CD4-positive, alpha-beta memory T cell (primary cell): ENCODE results near the gene SP6. TPM values are rescaled to one million over a fixed set of nuclear protein-coding genes. Genes with fewer than 3 reads are reported as not detected.

Experiments
- CTCF ChIA-PET: fragments of 350-600 bp; sonication (Branson Sonifier 250); formaldehyde crosslinking; loops from one replicate; lab custom pipeline; 2021; ENCODE audit warnings: inconsistent platforms; ENCODE audit not compliant: partially characterized antibody; lab: Charles Lee
- POLR2A ChIA-PET: fragments of 350-600 bp; sonication (Branson Sonifier 250); formaldehyde crosslinking; loops from one replicate; lab custom pipeline; 2021; ENCODE audit not compliant: partially characterized antibody; lab: Charles Lee
- DNase-seq, 5 donors: peaks; one replicate each; pipeline versions ENCODE4 v3.0.0 to v3.0.0-alpha.2; 2020 to 2022; ENCODE audit warnings: mixed read lengths in 1 of 5
- H3K27ac ChIP-seq: one replicate; pipeline ENCODE4 v1.7.0; 2013; ENCODE audit warnings: low read depth, low read length
- H3K27me3 ChIP-seq: 2 replicates; pipeline ENCODE4 v1.7.0; 2013; ENCODE audit warnings: mild to moderate bottlenecking, low read length, moderate library complexity; ENCODE audit not compliant: insufficient read depth
- H3K36me3 ChIP-seq: 2 replicates; pipeline ENCODE4 v1.7.0; 2013; ENCODE audit warnings: mild to moderate bottlenecking, low read length, moderate library complexity; ENCODE audit not compliant: insufficient read depth
- H3K4me1 ChIP-seq: 2 replicates; pipeline ENCODE4 v1.7.0; 2013; ENCODE audit warnings: mild to moderate bottlenecking, low read length, moderate library complexity; ENCODE audit not compliant: insufficient read depth
- H3K4me3 ChIP-seq, 2 donors: one replicate each; pipeline ENCODE4 v1.7.0; 2013; ENCODE audit warnings: low read length in 2 of 2, mild to moderate bottlenecking in 1 of 2
- H3K9me3 ChIP-seq, 2 donors: one replicate each; pipeline ENCODE4 v1.7.0; 2013; ENCODE audit warnings: low read length in 2 of 2, control low read depth in 1 of 2; ENCODE audit not compliant: control insufficient read depth in 1 of 2
- H3K27ac Mint-ChIP-seq, 7 donors: one replicate each; pipeline ENCODE4 v1.8.0; 2020 to 2021; ENCODE audit warnings: mixed read lengths in 7 of 7, mild to moderate bottlenecking in 6 of 7, inconsistent platforms in 3 of 7, moderate library complexity in 3 of 7
- H3K27me3 Mint-ChIP-seq, 2 donors: one replicate each; pipeline ENCODE4 v1.8.0; 2020 to 2021; ENCODE audit warnings: mixed read lengths in 2 of 2
- H3K36me3 Mint-ChIP-seq, 2 donors: one replicate each; pipeline ENCODE4 v1.8.0; 2020 to 2021; ENCODE audit warnings: mixed read lengths in 2 of 2, inconsistent platforms in 1 of 2, mild to moderate bottlenecking in 1 of 2
- H3K4me1 Mint-ChIP-seq, 4 donors: one replicate each; pipeline ENCODE4 v1.8.0; 2020 to 2021; ENCODE audit warnings: mixed read lengths in 4 of 4, mild to moderate bottlenecking in 1 of 4
- H3K4me3 Mint-ChIP-seq, 8 donors: one replicate each; pipeline ENCODE4 v1.8.0; 2020 to 2021; ENCODE audit warnings: mixed read lengths in 8 of 8, mild to moderate bottlenecking in 7 of 8, moderate library complexity in 6 of 8, inconsistent platforms in 3 of 8
- H3K9me3 Mint-ChIP-seq, 8 donors: one replicate each; pipeline ENCODE4 v1.8.0; 2020 to 2021; ENCODE audit warnings: mixed read lengths in 8 of 8, mild to moderate bottlenecking in 5 of 8, inconsistent platforms in 3 of 8, moderate library complexity in 1 of 8
- intact Hi-C: fragments of 100-400 bp; cut with micrococcal nuclease; formaldehyde crosslinking; loops from one replicate; pipeline ENCODE4 v1.15.1; 2023
- polyA plus RNA-seq, 2 donors: library from polyadenylated mRNA; unstranded; fragments of 300-500 nt; fragmentation: Illumina TruSeq; gene quantifications; one replicate each; pipeline ENCODE4 v1.2.3, GENCODE V29; 2021
- total RNA-seq, 2 experiments: library from RNA; stranded (reverse); gene quantifications; one replicate each; pipeline ENCODE4 v1.2.3, GENCODE V29; 2021

SP6 gene
- total and polyA plus RNA-seq, 4 experiments from 2014 or later, result not detected

GRCh38 chr17:47804461-47804860 is 46.5 kb downstream of the SP6 start:
- ChIA-PET CTCF (interaction anchor here (0.6 kb wide), 1 partner anchor 140 kb away, joined by 3 read pairs; no protein-coding TSS in a partner anchor), POLR2A (no interaction called here)
- Mint-ChIP-seq H3K36me3 (peaks cover 14 to 25% of the 10 kb centered on the region in 2 donors), H3K9me3 (no peaks in the 10 kb centered on the region), H3K27me3 (no peaks in the 10 kb centered on the region), H3K4me3 (no peak overlapping the region), H3K4me1 (no peaks in the 10 kb centered on the region), H3K27ac (peak overlapping the region in 1 of 7 donors; percentile 70)
- Histone ChIP-seq H3K36me3 (peaks cover 21% of the 10 kb centered on the region), H3K27ac (no peak overlapping the region), H3K27me3 (no peaks in the 10 kb centered on the region), H3K4me3 (no peak overlapping the region), H3K4me1 (no peaks in the 10 kb centered on the region), H3K9me3 (no peaks in the 10 kb centered on the region)
- intact Hi-C loops, result no loop called here
- no peak for DNase-seq

DNA sequence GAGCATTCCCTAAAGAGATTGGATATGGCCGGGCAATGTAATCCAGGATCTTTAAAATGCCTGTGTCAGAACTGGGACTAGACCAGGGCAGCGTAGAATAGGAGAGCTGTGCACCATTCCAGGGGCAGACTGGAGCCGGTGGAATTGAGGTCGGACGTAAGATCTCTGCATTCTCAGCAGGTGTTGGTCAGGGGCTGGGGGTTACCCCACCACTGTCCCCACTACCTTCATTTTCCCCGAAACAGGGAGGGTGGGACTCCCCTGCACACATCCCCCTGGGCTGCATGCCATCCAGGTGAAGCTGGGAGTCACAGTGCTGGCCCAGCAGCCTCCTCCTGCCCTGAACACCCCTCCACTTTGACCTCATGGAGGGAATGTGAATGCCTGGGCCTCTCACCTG is 47.2 kb downstream of the SP6 start:
- ChIA-PET CTCF (interaction anchor here (0.6 kb wide), 1 partner anchor 140 kb away, joined by 3 read pairs; no protein-coding TSS in a partner anchor), POLR2A (no interaction called here)
- Mint-ChIP-seq H3K4me3 (no peak overlapping the region), H3K9me3 (no peaks in the 10 kb centered on the region), H3K27ac (peak overlapping the region in 1 of 7 donors; percentile 25), H3K36me3 (peaks cover 14 to 18% of the 10 kb centered on the region in 2 donors), H3K4me1 (no peaks in the 10 kb centered on the region), H3K27me3 (no peaks in the 10 kb centered on the region)
- intact Hi-C loops, result no loop called here
- H3K27me3 ChIP-seq, result no peaks in the 10 kb centered on the region
- H3K4me3 ChIP-seq, result no peak overlapping the region
- peaks cover 14% of the 10 kb centered on the region for H3K36me3 ChIP-seq
- no peak for DNase-seq
- no peak overlapping the region for H3K27ac ChIP-seq
- H3K4me1 ChIP-seq, result no peaks in the 10 kb centered on the region
- no peaks in the 10 kb centered on the region for H3K9me3 ChIP-seq

GRCh38 chr17:47803201-47803600 is 47.8 kb downstream of the SP6 start:
- no peak for DNase-seq
- Mint-ChIP-seq H3K27ac (no peak overlapping the region), H3K27me3 (no peaks in the 10 kb centered on the region), H3K9me3 (no peaks in the 10 kb centered on the region), H3K4me3 (no peak overlapping the region), H3K4me1 (no peaks in the 10 kb centered on the region), H3K36me3 (peaks cover 10 to 12% of the 10 kb centered on the region in 2 donors)
- H3K27me3 ChIP-seq, result no peaks in the 10 kb centered on the region
- H3K4me3 ChIP-seq, result no peak overlapping the region
- POLR2A ChIA-PET, result interaction anchor here (1.4 kb wide), 1 partner anchor 139 kb away, joined by 3 read pairs; no protein-coding TSS in a partner anchor
- intact Hi-C loops, result no loop called here
- H3K36me3 ChIP-seq, result peaks cover 9% of the 10 kb centered on the region
- no peak overlapping the region for H3K27ac ChIP-seq
- no peaks in the 10 kb centered on the region for H3K9me3 ChIP-seq
- H3K4me1 ChIP-seq, result no peaks in the 10 kb centered on the region
- CTCF ChIA-PET, result interaction anchor here (1.4 to 2.3 kb wide), 2 partner anchors 89 to 140 kb away, joined by 4 to 11 read pairs; no protein-coding TSS in a partner anchor

DNA sequence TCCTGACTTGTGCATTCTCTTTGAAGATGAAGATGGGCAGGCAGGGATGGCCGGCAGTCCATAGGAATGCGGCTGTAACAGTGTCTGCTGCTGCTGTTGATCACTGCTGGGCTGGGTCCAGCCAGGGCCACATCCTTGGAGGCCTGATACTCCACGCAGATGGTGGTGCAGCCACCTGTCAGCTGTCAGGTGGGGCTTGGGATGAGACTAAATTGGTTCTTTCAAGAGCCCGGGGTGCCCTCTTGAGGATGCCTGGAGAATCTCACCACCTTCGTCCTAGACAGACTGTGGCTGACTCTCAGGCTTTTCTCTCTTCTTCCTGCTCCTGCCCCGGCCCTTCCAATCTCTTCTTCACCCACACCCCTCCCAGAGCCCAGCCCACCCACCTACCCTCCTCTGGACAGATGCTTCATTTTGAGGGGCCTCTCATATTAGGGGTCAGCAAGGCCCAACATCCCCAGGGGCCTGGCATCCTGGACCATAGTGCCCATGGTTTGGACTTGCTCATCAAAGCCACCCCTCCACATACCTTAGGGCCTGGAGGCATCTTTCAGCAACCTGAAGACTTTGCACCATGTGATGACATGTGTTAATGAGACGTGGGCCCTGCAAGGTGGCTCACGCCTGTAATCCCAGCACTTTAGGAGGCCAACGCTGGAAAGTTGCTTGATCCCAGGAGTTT is 48.5 kb downstream of the SP6 start:
- intact Hi-C loops, result loop anchor here (1.0 kb wide), 3 partner anchors 26 to 138 kb away; no protein-coding TSS in a partner anchor
- H3K27me3 ChIP-seq, result no peaks in the 10 kb centered on the region
- no peaks in the 10 kb centered on the region for H3K4me1 ChIP-seq
- CTCF ChIA-PET, result interaction anchor here (0.6 to 2.4 kb wide), 11 partner anchors 16 to 183 kb away, joined by 3 to 11 read pairs (median 4); no protein-coding TSS in a partner anchor
- no peak overlapping the region for H3K27ac ChIP-seq
- peaks cover 6 to 7% of the 10 kb centered on the region in 2 donors for H3K36me3 Mint-ChIP-seq
- DNase-seq, result peak; percentile 52 to 62 (median 57)
- H3K4me3 Mint-ChIP-seq, result no peak overlapping the region
- no peaks in the 10 kb centered on the region for H3K4me1 Mint-ChIP-seq
- POLR2A ChIA-PET, result interaction anchor here (1.0 to 1.4 kb wide), 2 partner anchors 69 to 138 kb away, joined by 3 read pairs; partner anchors contain the start of gene TBX21
- peaks cover 4% of the 10 kb centered on the region for H3K36me3 ChIP-seq
- no peaks in the 10 kb centered on the region for H3K9me3 ChIP-seq
- no peak overlapping the region for H3K4me3 ChIP-seq
- H3K27ac Mint-ChIP-seq, result peak overlapping the region in 2 of 7 donors; percentile 56 to 57
- H3K27me3 Mint-ChIP-seq, result peaks cover 1 to 3% of the 10 kb centered on the region in 2 donors
- H3K9me3 Mint-ChIP-seq, result no peaks in the 10 kb centered on the region

DNA sequence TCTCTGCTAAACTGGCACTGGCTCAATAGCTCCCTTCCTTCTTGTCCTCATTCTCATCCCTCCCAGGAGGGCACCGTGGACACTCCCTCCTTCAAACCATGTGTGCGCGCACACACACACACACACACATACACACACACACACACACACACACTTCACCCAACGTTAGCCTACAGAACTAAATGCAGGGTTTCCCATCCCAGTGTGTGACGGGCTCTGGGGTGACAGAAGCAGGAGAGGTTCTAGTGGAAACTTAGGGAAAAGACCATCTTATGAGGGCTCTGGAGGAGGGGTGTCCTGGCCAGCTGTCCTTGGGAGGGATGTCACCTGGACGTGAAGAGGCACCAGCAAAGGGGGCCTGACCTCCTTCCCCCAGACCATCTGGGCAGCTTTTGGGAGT is 49.1 kb downstream of the SP6 start:
- Mint-ChIP-seq H3K27me3 (peaks cover 1 to 5% of the 10 kb centered on the region in 2 donors), H3K4me1 (no peaks in the 10 kb centered on the region), H3K4me3 (no peak overlapping the region), H3K27ac (no peak overlapping the region), H3K36me3 (peaks cover under 1 to 1% of the 10 kb centered on the region in 2 donors), H3K9me3 (no peaks in the 10 kb centered on the region)
- ChIA-PET CTCF (interaction anchor here (1.0 to 2.4 kb wide), 11 partner anchors 16 to 139 kb away, joined by 3 to 11 read pairs (median 4); no protein-coding TSS in a partner anchor), POLR2A (interaction anchor here (1.0 to 1.4 kb wide), 2 partner anchors 69 to 138 kb away, joined by 3 read pairs; partner anchors contain the start of gene TBX21)
- H3K4me3 ChIP-seq, result no peak overlapping the region
- H3K27ac ChIP-seq, result no peak overlapping the region
- H3K9me3 ChIP-seq, result no peaks in the 10 kb centered on the region
- no peaks in the 10 kb centered on the region for H3K36me3 ChIP-seq
- H3K4me1 ChIP-seq, result no peaks in the 10 kb centered on the region
- no peak for DNase-seq
- intact Hi-C loops, result loop anchor here (1.0 kb wide), 3 partner anchors 26 to 138 kb away; no protein-coding TSS in a partner anchor
- H3K27me3 ChIP-seq, result no peaks in the 10 kb centered on the region

DNA sequence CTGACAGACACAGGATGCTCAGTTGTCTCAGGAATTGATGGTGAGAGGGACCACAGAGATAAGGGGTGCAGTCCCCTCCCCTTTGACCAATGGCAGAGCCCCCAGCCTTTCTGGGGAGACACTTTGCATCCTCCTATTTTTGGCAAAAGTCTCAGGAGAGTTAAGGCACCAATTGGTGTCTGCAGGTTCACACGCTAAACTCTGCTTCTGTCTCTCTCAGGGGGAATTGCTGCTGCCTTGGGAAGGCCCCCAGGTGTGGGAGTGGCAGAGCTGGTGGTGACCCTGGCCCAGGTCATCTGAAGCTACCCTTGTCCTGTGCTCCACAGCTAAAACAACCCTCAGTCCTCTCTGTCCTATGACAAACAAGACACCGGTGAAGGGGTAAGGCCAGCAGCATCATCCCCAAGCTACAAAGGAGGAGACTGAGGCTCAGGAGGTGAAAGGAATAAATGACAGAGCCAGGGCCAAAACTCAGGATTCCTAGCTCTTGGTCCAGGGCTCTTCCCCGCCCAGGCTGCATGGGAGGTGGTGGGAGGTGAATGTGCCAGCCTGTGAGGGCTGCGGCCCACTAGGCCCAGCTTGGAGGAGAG is 49.7 kb downstream of the SP6 start:
- H3K9me3 Mint-ChIP-seq, result no peaks in the 10 kb centered on the region
- Histone ChIP-seq H3K4me3 (no peak overlapping the region), H3K9me3 (no peaks in the 10 kb centered on the region), H3K36me3 (no peaks in the 10 kb centered on the region), H3K4me1 (no peaks in the 10 kb centered on the region), H3K27ac (no peak overlapping the region), H3K27me3 (no peaks in the 10 kb centered on the region)
- peaks cover 1 to 5% of the 10 kb centered on the region in 2 donors for H3K27me3 Mint-ChIP-seq
- intact Hi-C loops, result no loop called here
- no peaks in the 10 kb centered on the region for H3K36me3 Mint-ChIP-seq
- no peak overlapping the region for H3K4me3 Mint-ChIP-seq
- DNase-seq, result no peak
- ChIA-PET POLR2A (no interaction called here), CTCF (interaction anchor here (1.0 to 2.4 kb wide), 9 partner anchors 15 to 138 kb away, joined by 3 to 11 read pairs (median 4); no protein-coding TSS in a partner anchor)
- H3K27ac Mint-ChIP-seq, result no peak overlapping the region
- H3K4me1 Mint-ChIP-seq, result no peaks in the 10 kb centered on the region

GRCh38 chr17:47800686-47801085 is 50.3 kb downstream of the SP6 start:
- no peak for DNase-seq

More at GRCh38 chr17:47800686-47801085, 50.3 kb downstream of the SP6 start:
- H3K4me1 Mint-ChIP-seq, result no peaks in the 10 kb centered on the region
- H3K36me3 Mint-ChIP-seq, result no peaks in the 10 kb centered on the region
- H3K27ac Mint-ChIP-seq, result no peak overlapping the region
- no peaks in the 10 kb centered on the region for H3K9me3 Mint-ChIP-seq
- H3K4me3 ChIP-seq, result no peak overlapping the region
- intact Hi-C loops, result no loop called here
- H3K9me3 ChIP-seq, result no peaks in the 10 kb centered on the region
- ChIA-PET CTCF (interaction anchor here (1.0 to 2.4 kb wide), 4 partner anchors 18 to 135 kb away, joined by 3 to 10 read pairs (median 4); no protein-coding TSS in a partner anchor), POLR2A (no interaction called here)
- H3K27me3 Mint-ChIP-seq, result peaks cover 1 to 5% of the 10 kb centered on the region in 2 donors
- no peak overlapping the region for H3K4me3 Mint-ChIP-seq
- no peaks in the 10 kb centered on the region for H3K4me1 ChIP-seq
- H3K27me3 ChIP-seq, result no peaks in the 10 kb centered on the region
- H3K27ac ChIP-seq, result no peak overlapping the region
- no peaks in the 10 kb centered on the region for H3K36me3 ChIP-seq
